ENCODE data around the gene BDKRB2. TPM values are rescaled to one million over a fixed set of nuclear protein-coding genes. Genes with fewer than 3 reads are reported as not detected.

Gene BDKRB2
- total RNA-seq, 1 experiment from 2014 or later = 0.93 TPM

DNA sequence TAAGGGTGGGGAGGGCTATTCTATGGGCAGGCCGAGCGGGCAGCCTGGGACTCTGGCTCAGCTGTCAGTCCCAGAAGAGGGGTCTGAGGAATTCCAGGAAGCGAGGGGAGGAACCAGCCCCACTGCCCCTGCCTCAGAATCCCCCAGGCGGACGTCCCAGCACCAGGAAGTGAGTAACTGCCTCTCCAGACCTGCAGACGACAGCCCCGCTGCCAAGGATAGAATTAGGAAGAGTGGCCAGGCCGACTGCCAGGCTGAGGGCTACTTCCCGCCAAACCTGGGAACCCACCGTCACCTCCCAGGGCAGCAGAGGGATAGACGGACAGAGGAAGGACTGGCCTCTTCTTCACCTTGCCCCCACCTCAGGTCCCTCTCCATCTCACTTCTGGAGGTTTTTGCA, 6.7 kb upstream of the BDKRB2 start:
- DNase-seq (ENCODE audit: low spot score) = no peak

DNA sequence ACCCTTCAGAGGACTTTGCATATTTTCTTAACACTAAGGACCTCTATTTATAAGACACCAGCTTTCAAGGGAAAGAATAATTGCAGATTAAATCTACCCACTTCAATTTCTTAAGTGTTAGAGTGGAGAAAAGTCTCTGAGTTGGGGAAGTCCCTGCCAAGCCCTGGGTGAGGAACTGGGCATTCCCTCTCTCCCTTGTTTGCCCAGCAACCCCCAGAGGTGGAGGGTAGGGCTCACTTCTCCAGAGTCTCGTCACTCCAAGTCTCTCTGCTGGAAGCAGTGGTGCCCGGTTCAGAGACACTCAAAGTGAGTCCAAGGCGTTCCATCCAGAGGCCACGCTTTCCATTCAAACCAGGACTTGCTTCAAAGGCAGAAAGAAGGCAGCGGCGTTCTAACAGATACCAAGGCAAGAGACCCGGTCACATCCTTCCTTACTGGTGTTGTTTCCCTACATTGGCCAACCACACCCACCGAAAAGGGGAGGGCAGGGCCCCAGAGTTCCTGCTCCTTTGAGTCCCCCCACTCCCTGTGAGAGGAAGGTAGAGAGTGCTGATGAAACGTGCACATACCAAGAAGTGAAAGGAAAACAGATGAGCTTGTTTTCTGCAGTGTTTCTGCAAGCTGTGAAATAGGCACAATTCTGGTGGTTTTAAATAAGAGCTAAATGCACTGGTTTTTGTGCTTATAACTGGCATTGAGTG, 6.1 kb upstream of the BDKRB2 start:
- no peak for DNase-seq (ENCODE audit: low spot score)

DNA sequence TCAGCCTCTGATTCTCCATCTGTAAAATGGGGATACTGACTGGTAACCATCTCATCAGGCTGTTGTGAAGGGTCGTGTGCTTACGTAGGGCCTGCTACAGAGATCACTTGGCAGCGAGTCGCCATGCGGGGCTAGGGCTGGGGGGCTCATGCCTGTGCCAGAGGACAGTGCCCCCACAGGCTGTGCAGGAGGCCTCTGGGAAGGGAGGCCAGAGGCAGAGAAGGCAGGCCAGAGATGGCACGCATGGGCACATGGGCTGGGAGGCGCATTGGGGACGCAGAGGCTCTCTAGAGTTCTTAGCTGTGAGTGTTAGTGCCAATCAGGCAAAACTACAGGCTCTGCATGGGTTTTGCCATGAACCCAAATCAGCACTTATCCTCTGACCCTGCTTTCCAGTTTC, 3.5 kb upstream of the BDKRB2 start:
- no peak for DNase-seq (ENCODE audit: low spot score)

DNA sequence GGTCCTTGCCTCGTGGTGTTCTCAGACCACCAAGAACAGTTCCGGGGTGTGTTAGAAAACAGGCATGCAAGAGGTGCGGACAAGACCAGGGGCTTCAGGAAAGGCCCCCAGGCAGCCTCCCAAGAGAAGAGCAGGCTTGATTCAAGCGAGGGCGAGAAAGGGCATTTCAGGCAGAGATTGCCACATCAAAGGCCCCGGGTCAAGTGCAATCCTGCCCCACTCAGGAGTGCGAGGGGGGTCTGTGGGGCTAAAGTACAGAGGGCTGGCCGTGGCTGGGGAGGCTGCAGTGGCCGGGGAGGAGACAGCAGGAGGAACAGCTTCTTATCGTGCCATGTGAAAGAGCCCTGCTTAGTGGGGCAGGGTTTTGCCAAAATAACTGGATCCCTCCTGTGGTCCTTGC, 2.7 kb upstream of the BDKRB2 start:
- DNase-seq (ENCODE audit: low spot score) = no peak

DNA sequence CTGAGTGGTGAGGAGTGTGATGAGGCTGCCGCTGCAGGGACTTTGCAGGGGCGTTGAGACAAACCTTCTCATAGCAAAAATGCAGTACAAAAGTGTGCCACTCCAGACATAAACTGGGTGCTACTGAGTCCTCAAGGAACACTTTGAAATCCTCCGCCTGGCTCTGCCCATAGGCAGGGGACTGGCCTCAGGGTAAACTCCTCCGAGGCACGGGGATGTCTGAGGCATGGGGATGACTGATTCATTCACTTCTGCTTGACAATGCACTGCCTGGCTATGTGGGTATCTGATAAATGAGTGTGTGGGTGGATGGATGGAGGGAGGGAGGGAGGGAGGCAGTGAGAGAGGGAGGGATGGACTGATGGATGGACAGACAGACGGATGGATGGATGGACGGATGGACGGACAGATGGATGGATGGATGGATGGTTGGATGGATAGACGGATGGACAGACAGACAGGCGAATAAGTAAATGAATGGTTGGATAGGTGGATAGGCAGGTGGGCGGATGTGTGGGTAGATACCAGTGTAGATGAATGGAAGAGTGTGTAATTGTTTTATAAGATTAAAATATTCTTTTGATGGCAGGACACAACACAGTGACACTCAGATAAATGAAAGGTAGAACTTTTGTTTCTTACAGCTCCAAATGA, 2.1 kb upstream of the BDKRB2 start:
- no peak for DNase-seq (ENCODE audit: low spot score)

DNA sequence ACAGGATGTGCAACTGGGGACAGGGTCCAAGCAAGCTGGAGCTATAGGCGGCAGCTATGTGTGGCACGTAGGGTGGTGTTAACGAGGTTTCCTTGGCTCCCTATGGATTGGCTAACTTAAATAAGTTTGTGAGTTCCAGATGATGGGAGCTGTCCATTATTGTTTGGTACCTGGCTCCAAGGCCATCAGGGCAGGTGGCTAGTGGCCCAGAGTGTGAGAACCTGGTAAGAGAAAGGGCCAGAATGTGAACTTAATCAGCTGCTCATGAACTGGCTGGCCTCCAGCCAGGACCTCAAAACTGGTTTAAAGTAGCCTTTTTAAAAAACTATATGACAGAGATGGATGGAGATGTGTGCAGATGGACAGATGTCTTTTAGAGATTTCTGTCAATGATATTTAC, 1.5 kb upstream of the BDKRB2 start:
- DNase-seq (ENCODE audit: low spot score) = no peak

DNA sequence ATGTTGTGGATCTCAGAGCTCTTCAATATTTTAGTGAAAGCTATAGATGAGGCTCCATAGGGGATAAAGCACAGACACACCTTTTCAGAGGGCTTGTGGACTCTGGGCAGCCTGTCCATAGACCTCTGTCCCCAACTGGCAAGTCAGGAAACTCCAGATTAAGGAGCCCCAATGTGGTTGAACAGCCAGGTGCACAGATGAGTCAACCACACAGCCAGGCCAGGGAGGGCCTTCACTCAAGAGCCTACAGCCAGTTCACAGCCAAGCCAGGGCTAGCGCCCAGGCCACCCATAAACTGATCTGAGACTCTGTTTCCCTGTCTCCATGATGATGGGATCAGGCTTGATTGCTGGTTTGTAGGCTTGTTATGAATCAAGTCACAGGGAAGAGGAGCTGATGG, 1.0 kb upstream of the BDKRB2 start:
- no peak for DNase-seq (ENCODE audit: low spot score)

DNA sequence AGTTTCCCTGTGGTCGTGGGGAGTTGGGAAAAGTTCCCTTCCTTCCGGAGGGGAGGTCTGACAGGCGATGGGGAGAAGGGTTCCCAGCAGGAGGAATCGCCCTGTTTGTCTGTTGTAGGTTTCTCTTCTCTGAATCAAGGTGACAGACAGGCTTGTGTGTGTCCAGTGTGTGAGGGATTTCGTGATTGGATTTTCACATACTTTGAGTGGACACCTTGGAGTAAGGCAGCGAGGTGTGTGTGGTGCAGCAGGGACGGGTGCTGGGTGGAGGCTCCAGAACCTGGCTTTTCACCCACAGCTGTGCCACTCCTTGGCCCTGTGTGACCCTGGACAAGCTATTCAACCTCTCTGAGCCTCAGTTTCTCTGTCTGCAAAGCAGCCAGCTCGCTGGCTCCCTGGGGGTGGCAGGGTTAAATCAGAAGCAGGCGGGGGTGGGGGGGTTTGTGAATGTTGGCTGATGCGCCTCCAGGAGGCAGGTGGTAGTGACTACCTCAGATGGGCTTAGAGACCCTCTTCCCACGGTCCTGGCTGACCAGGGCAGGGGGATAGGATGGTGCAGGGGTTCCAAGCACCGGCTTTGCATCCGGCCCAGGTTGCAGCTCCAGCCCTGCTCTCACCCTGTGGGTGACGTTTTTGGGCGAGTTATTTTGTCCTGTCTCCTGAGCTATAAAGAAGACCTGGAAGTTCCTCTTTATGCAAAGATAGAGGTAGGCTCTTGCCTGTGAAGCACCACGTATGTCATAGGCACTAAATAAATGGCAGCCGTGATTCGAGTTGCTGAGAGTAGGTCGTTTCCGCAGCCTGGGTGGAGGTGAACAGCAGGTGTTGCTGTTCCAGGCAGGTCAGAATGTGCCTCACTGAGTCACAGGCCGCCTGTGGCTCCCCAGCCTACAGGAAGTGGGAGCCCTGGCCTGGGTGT, 679 bp downstream of the BDKRB2 start:
- no peak for DNase-seq (ENCODE audit: low spot score)

DNA sequence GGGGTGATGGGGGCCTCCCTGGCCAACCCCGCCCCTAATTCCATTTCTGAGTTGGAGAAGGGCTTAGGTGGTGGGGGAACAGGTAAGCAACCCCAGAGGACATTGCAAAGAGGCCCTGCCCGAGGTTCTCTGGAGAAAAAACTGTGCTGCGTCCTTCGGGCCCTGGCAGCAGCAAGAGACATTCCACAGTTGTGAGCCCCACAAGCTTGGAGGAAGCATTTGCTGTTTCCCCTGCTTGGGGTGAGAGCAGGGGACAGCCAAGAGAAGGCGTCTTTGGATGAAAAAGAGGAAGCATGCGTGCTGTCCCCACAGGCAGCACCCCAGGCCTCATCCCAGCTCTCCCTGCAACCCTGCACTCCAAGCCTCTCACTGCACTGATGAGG, 1.3 kb downstream of the BDKRB2 start:
- no peak for DNase-seq (ENCODE audit: low spot score)

DNA sequence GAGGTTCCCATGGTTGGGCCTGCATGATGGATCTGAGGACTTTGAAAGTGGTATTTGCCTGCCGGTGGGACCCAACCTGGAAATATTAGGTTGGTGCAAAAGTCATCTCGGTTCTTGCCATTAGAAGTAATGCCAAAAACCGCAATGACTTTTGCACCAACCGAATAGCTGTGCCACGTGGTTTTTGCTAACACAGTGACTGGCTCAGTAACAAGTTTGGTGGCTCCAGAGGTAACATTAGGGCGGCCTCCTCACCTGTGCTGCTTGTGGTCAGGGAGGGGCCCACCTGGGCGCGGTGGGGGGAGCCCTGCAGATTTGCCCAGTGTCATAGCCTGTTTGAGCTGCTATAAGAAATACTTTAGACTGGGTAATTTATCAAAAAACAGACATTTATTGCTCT, 1.8 kb downstream of the BDKRB2 start:
- DNase-seq (ENCODE audit: low spot score) = no peak

DNA sequence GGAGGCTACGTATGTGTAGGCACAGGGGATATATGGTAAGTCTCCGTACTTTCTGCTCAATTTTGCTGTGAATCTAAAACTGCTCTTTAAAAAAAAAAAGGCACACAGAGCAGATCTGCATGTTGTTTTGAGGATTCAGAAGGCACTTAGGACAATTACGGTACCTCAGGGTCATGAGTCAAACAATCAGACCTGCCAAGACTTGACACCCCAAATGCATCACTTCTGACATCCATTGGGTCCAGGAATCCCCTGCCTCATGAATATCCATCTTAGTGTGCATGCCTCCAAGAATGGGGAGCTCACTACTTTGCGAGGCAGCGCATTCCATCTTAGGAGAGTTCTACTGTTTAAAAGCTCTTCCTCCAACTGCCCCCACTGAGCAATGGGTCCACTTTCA, 3.0 kb downstream of the BDKRB2 start:
- DNase-seq (ENCODE audit: low spot score) = no peak

DNA sequence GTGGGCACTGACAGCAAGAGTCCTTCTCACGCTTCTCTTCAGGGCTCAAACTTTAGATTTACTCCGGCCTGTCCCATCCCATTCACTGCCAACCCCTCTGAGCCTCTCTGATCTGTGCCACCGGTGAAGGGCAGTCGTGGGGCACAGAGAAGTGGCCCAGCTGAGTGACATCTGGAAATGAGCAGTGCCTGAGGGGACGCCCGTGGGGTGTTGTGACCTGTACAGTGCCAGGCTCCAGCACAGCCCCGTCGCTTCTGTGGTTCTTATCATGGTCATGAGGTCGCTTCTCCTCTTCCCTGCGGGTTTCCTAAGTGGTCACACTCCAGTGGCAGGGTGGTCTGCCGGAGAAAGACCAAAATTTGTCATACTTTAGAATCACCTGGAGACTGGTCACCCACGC, 4.1 kb downstream of the BDKRB2 start:
- DNase-seq (ENCODE audit: low spot score) = no peak

DNA sequence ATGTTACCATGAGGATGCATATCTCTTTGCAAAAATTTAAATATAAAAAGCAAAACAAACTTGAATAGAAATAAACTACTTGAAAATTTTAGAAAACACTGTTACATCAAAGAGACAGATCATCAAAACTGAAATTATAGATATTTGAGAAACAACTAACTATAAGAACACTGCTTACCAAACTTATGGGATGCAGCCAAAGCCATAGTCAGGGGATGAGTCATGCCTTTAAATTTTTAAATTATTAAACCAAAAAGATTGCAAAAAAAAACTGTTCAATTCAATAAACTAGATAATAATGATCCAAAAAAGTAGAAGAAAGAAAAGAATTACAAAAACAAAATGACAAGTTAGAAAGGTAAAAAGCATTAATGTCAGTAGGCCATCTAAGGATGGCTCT, 7.5 kb downstream of the BDKRB2 start:
- no peak for DNase-seq (ENCODE audit: low spot score)

DNA sequence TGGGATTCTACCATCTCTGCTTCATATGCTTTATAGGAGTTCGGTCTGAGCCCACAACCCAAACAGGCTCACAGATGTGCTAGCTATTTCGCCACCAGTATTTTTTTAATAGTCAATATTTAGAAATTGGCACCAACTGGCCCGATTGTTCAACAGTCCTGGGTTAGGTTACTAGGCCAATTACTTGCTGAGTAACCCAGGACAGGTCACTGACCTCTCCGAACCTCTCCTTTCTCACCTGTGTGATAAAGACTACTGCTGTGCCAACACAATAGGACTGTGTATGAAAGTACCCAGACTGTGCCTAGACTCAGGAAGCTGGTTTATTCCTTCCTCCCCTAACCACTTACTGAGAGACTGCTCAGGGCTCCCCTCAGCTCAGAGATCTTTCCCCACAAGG, 8.3 kb downstream of the BDKRB2 start:
- no peak for DNase-seq (ENCODE audit: low spot score)

DNA sequence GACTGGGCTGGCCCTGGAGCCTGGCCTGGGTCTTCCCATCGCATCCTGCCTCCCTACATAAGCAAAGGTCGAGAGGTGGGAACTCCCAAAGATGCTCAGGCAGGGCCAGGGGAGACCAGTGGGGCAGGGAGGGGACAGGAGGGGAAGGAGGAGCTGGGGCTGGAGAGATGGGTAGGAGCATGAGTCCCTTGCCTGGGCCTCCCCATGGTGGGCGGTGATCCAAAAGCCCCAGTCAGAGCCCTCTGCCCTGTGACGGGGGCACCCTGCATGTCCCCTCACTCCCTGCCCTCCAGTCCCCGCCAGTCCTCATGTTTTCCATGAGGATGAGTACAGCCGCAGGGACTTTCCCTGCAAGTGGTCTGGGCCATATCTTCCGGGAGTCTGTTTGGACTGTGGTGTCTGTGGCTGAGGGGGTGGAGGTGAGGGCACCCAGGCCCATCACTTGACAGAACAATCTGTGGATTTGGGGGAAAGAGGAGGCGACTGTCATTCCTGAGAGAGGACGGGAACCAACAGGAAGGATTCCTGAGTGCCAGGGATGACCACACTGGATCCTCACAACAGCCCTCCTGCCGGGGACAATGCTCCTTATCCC, 9.3 kb downstream of the BDKRB2 start:
- DNase-seq (ENCODE audit: low spot score) = no peak

DNA sequence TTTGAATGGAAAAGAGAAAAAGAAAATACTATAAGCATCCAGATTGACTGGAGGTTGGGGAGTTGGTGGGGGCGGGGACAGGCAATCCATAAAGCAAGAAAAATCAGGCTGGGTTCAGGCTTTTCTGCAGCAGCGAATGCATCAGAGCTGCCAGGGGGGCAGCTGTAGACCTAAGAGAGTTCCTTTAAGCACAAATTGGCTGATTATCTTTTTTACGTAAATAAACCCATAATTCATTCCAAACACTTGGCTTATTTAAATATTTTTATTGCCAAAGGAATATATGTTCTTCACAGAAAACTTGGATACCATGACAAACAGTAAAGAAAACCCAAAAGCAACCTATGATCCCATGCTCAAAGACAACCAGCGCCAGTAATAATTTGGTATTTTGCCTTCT, 10.2 kb downstream of the BDKRB2 start:
- DNase-seq (ENCODE audit: low spot score) = no peak

DNA sequence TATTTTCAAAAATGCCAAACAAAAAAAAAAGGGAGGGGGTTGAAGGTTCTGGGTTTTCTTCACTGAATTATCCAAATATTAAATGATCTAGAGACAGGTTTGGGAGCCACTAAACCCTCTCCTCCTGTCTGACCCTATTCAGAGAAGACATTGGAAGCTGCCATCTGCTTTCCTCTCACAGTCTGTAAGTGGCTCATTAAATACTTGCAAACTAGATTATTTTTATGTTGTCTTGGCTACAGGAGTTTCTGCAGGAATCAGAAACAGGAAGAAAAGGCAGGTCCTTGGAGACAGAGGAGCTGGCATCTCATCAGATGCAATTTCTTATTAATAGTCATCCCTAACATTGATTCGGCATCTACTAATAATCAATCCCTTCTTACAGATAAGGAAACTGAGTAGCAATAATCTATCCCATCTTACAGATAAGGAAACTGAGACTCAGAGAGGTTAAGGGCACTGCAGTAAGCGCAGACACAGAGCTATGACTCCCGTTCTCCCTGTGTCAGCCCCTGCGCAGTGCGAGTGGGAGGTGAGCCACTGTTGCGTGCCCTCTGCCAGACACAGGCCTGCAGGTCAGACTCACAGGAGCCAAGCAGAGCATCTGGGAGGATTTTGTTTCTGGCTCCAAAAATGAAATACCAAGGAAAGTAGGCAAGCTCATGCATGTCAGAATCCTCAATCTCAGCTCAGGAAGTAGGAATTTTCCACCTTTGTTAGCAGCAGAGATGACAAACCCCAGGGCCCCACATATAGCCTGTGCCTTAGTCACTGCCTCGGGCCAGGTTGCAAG, 11.0 kb downstream of the BDKRB2 start:
- DNase-seq (ENCODE audit: low spot score) = no peak

DNA sequence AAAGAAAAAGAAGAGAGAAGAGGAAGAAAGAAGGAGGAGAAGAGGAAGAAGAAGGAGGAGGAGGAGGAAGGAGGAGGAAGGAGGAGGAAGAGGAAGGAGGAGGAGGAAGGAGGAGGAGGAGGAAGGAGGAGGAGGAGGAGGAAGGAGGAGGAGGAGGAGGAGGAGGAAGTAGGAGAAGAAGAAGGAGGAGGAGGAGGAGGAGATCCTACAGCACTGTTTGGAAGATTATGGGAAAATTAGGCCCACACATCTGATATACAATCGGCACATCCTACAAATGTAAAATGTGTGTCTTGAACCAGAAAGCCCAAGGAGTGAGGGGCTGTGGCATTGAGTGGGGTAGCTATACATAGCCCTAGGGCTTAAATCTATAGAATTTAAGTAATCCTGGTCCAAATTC, 12.0 kb downstream of the BDKRB2 start:
- no peak for DNase-seq (ENCODE audit: low spot score)

DNA sequence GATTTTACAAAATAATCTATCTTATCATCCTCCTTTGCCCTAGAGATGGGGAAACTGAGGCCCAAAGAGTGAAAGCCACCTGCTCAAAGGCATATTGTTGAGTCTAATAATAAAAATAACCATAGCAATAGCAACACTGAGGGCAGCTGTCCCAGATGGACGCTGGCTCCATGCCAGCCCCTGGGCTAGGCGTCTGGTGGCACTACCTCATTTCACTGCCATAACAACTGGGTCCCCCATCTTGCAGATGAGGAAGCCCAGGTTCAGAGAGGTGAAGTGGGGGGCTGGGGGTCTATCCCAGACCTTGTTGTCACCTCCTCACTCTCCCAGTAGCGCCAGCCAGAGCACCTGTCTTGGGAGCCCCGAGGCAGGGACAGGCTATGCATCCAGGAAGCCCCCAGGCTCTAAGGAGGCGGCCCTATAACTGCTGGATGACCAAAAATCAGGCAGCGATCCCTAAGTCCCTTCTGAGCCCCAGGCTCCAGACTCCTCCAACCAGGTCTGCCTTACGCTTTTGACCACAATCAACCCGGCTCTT, 12.8 kb downstream of the BDKRB2 start:
- DNase-seq (ENCODE audit: low spot score) = no peak

DNA sequence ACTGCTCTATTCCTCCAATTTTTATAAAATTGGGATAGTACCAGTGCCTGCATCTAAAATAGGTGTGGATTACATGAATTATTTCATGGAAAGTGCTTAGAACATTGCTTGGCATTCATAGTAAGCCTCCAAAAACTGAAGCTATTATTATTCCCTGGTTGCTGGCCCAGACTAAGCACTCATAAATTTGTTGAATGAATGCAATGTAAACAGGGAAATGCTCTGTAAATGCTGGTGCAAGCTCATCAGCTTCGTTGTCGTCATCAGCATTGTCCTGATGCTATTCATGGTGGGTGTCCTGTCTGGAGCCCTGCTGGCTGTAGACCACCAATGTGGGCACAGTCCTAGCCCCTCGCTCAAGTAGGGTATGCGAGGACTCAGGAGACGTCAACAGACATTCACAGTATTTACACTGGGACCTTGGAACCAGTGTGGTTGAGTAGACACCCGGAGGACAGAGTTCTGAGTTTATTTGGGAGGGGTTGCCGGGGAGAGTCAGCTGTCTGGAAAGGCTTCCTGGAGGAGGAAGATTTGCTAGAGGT, 16.5 kb downstream of the BDKRB2 start:
- no peak for DNase-seq (ENCODE audit: low spot score)

DNA sequence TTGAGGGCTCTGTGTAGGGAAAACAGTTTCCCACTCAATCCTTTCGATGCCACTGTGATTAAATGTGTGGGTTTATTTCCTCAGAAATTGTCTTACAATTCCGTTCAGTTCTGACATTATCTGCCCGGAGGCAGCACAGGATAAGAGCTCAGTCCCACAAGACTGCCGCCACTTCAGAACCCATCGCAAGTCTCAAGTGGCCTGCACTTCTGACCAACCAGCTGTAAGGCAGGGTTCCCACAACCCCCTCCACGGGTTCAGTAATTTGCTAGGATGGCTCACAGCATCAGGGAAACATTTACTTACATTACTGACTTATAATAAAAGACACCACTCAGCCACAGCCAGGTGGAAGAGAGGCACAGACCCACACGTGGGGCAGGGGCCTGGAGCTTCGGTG, 17.2 kb downstream of the BDKRB2 start:
- DNase-seq (ENCODE audit: low spot score) = no peak
